ENCODE results near the gene SERPINB10. TPM values are rescaled to one million over a fixed set of nuclear protein-coding genes. Genes with fewer than 3 reads are reported as not detected.

The SERPINB10 gene
- total and polyA plus RNA-seq, 2 of the 8 experiments (the other 6 are each of a cell fraction or from before 2014, with no cell fraction given) = not detected

DNA sequence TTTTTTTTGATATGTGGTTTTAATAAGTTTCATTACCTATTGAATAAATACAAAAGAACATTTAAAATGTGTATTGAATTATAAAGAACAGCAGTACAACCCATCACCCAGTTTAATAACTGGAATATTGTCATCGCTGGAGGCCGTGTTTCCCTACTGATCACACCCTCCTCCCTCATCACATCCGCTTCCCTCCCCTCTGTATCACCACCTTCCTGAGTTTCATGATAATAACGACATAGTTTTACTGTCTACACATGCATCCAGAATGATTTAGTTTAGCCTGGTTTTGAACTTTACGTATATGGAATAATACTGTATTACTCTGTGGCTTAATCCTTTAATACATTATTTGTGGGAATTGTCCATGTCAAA, 64.2 kb downstream of the SERPINB10 start (continued):
- TF ChIP-seq, protein P1, sequence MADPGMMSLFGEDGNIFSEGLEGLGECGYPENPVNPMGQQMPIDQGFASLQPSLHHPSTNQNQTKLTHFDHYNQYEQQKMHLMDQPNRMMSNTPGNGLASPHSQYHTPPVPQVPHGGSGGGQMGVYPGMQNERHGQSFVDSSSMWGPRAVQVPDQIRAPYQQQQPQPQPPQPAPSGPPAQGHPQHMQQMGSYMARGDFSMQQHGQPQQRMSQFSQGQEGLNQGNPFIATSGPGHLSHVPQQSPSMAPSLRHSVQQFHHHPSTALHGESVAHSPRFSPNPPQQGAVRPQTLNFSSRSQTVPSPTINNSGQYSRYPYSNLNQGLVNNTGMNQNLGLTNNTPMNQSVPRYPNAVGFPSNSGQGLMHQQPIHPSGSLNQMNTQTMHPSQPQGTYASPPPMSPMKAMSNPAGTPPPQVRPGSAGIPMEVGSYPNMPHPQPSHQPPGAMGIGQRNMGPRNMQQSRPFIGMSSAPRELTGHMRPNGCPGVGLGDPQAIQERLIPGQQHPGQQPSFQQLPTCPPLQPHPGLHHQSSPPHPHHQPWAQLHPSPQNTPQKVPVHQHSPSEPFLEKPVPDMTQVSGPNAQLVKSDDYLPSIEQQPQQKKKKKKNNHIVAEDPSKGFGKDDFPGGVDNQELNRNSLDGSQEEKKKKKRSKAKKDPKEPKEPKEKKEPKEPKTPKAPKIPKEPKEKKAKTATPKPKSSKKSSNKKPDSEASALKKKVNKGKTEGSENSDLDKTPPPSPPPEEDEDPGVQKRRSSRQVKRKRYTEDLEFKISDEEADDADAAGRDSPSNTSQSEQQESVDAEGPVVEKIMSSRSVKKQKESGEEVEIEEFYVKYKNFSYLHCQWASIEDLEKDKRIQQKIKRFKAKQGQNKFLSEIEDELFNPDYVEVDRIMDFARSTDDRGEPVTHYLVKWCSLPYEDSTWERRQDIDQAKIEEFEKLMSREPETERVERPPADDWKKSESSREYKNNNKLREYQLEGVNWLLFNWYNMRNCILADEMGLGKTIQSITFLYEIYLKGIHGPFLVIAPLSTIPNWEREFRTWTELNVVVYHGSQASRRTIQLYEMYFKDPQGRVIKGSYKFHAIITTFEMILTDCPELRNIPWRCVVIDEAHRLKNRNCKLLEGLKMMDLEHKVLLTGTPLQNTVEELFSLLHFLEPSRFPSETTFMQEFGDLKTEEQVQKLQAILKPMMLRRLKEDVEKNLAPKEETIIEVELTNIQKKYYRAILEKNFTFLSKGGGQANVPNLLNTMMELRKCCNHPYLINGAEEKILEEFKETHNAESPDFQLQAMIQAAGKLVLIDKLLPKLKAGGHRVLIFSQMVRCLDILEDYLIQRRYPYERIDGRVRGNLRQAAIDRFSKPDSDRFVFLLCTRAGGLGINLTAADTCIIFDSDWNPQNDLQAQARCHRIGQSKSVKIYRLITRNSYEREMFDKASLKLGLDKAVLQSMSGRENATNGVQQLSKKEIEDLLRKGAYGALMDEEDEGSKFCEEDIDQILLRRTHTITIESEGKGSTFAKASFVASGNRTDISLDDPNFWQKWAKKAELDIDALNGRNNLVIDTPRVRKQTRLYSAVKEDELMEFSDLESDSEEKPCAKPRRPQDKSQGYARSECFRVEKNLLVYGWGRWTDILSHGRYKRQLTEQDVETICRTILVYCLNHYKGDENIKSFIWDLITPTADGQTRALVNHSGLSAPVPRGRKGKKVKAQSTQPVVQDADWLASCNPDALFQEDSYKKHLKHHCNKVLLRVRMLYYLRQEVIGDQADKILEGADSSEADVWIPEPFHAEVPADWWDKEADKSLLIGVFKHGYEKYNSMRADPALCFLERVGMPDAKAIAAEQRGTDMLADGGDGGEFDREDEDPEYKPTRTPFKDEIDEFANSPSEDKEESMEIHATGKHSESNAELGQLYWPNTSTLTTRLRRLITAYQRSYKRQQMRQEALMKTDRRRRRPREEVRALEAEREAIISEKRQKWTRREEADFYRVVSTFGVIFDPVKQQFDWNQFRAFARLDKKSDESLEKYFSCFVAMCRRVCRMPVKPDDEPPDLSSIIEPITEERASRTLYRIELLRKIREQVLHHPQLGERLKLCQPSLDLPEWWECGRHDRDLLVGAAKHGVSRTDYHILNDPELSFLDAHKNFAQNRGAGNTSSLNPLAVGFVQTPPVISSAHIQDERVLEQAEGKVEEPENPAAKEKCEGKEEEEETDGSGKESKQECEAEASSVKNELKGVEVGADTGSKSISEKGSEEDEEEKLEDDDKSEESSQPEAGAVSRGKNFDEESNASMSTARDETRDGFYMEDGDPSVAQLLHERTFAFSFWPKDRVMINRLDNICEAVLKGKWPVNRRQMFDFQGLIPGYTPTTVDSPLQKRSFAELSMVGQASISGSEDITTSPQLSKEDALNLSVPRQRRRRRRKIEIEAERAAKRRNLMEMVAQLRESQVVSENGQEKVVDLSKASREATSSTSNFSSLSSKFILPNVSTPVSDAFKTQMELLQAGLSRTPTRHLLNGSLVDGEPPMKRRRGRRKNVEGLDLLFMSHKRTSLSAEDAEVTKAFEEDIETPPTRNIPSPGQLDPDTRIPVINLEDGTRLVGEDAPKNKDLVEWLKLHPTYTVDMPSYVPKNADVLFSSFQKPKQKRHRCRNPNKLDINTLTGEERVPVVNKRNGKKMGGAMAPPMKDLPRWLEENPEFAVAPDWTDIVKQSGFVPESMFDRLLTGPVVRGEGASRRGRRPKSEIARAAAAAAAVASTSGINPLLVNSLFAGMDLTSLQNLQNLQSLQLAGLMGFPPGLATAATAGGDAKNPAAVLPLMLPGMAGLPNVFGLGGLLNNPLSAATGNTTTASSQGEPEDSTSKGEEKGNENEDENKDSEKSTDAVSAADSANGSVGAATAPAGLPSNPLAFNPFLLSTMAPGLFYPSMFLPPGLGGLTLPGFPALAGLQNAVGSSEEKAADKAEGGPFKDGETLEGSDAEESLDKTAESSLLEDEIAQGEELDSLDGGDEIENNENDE (IDR thresholded peaks at IDR 0.05; ENCODE audit: insufficient replicate concordance, low read length) = no peak
- TF ChIP-seq PHF8 (conservative IDR thresholded peaks at IDR 0.05; ENCODE audit: low read depth, low read length) = no peak
- TF ChIP-seq POLR2AphosphoS5 (IDR thresholded peaks at IDR 0.05; ENCODE audit: low read depth, low read length) = no peak
- TF ChIP-seq CREB1 (IDR thresholded peaks at IDR 0.05) = no peak
- TF ChIP-seq KDM5A (IDR thresholded peaks at IDR 0.05; ENCODE audit: low read length) = no peak
- no peak for TF ChIP-seq SUZ12 (IDR thresholded peaks at IDR 0.05; ENCODE audit: low read length)
- TF ChIP-seq, protein P2, sequence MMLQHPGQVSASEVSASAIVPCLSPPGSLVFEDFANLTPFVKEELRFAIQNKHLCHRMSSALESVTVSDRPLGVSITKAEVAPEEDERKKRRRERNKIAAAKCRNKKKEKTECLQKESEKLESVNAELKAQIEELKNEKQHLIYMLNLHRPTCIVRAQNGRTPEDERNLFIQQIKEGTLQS (IDR thresholded peaks at IDR 0.05; ENCODE audit: insufficient read depth, low read depth, low read length) = no peak
- TF ChIP-seq, protein P3, sequence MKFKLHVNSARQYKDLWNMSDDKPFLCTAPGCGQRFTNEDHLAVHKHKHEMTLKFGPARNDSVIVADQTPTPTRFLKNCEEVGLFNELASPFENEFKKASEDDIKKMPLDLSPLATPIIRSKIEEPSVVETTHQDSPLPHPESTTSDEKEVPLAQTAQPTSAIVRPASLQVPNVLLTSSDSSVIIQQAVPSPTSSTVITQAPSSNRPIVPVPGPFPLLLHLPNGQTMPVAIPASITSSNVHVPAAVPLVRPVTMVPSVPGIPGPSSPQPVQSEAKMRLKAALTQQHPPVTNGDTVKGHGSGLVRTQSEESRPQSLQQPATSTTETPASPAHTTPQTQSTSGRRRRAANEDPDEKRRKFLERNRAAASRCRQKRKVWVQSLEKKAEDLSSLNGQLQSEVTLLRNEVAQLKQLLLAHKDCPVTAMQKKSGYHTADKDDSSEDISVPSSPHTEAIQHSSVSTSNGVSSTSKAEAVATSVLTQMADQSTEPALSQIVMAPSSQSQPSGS (IDR thresholded peaks at IDR 0.05; ENCODE audit: low read length) = no peak
- no peak for TF ChIP-seq GABPA (IDR thresholded peaks at IDR 0.05; ENCODE audit: borderline replicate concordance, insufficient read depth, low read length)

Data from H1 (cell line).